Effector CD4-positive, alpha-beta T cell (primary cell): Measurements from ENCODE around the gene DAD1.
"Not testable (repeated sequence)": the region's sequence is repeated elsewhere in the genome, so short reads cannot be mapped to it uniquely, and the experiment has no call there.

Source experiments
- DNase-seq: peaks from one replicate; pipeline ENCODE4 v3.0.0-alpha.2; 2020

The DAD1 gene

GRCh38 chr14:22598099-22598895, 9.3 kb upstream of the DAD1 start, which contains the start of gene ABHD4:
TSS of gene ABHD4 (plus strand) at chr14:22598300. CDS start at chr14:22598307, 7 bp downstream.
- peak; percentile 45 for DNase-seq

GRCh38 chr14:22597771-22598098, 8.7 kb upstream of the DAD1 start:
- DNase-seq: no peak

- DNase-seq: no peak
Observed at GRCh38 chr14:22597265-22597664, 8.2 kb upstream of the DAD1 start.

GRCh38 chr14:22596354-22596879, 7.4 kb upstream of the DAD1 start:
- no peak for DNase-seq

DNA sequence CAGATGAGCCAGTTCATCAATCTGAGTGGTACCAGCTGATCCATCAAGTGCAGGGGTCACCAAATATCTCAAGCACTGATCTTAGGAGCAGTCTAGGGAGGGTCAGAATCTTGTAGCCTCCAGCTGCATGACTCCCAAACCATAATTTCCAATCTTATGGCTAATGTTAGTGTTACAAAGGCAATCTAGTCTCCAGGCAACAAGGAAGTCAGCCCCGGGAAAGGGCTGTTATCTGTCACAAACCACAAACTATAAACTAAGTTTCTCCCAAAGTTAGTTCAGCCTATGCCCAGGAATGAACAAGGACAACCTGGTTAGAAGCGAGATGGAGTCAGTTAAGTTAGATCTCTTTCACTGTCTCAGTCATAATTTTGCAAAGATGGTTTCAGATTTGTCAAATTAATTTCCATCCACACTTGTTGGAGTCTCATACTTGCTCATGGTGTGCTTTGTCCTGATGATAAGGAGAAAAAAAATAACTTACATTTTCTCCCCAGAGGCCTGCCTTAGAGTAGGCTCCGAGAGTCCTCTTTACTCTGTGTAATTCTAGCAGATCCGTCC, 5.2 kb upstream of the DAD1 start:
- DNase-seq: no peak

DNA sequence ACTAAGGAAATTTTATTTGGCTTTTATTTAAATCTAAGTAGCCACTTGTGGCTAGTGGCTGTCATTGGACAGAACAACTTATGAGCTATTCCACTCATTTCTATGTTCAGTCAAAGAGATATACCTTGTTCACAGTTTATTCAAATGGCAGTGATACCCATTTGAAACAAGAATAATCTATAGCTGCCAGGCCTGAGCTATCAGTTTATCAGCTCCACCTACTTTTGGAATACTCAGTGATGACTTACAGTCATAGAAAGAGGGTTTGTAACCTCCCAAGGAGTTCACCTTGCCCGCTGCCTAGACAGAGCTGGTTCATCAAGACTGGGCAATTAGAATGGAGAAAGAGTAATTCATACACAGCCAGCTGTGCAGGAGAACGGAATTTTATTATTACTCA, 4.6 kb upstream of the DAD1 start:
- no peak for DNase-seq

GRCh38 chr14:22593189-22593588, 4.2 kb upstream of the DAD1 start:
- no peak for DNase-seq

DNA sequence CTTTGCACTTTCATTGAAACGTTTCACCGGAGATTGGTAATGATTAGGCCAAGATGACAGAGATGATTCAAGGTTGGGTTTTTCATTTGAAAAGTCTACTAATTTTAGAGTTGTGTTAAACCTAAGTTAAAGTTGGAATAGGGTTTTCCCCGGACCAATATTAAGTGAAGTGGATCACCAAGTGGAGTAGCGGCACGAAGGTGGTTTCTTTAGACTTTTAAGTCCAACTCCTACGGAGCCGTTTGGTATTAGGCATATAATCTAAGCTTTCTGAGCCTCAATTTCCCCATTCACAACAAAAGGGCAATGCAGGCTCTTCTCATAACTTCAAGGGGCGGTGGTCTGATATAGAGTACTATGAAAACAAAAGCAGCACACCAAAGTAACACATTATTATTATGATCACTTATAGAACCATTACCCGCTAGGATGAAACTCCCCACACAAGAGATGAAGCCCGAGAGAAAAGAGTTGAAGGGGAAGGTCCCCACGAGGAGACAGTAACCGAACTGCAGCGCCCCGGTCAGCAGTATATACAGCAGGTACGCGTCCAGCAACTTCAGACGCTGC, 413 bp downstream of the DAD1 start:
- DNase-seq: no peak

DNA sequence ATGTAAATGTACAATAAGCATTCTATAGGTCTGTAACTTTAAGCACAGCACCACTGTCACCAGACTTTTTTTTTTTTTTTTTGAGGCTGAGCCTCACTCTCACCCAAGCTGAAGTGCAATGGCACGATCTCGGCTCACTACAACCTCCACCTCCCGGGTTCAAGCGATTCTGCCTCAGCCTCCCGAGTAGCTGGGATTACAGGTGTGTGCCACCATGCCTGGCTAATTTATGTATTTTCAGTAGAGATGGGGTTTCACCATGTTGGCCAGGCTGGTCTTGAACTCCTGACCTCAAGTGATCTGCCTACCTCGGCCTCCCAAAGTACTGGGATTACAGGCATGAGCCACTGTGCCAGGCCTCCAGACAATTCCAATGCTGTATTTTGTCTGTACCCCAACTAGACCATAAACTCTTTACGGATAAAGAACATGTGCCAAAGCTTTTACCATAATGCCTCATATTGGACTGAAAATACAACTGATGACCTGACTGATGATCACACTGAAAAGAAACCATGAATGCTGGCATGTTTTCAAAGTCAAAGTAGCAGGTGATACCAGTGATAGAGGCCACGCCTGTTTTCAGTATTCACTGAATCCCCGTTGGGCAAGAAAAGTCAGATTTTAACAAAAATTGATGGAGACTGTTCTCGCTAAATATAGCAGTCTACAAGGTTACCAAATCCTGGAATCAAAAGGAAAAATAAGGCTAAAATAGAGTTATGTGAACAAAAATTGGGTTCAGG, 1.2 kb downstream of the DAD1 start:
- DNase-seq: not testable (repeated sequence)

- no peak for DNase-seq
Observed at GRCh38 chr14:22587247-22587646, 1.8 kb downstream of the DAD1 start.

DNA sequence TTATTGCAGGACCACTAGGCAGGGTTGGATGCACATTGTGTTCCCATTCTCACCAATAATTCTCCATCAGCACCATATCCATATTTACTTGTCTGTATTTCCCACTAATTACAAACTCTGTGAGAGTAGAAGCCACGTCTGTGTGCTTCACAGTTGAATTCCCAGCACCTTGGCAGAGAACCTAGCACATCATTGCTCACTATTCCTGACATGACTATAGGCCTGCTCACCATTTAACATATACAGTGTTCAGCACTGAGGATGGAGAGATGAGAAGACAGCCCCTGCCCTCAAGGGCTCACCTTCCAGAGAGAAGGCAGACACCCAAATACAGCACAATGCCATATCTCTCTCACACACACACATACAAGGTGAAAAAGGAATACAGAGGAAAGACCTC, 5.0 kb downstream of the DAD1 start:
- DNase-seq: no peak

DNA sequence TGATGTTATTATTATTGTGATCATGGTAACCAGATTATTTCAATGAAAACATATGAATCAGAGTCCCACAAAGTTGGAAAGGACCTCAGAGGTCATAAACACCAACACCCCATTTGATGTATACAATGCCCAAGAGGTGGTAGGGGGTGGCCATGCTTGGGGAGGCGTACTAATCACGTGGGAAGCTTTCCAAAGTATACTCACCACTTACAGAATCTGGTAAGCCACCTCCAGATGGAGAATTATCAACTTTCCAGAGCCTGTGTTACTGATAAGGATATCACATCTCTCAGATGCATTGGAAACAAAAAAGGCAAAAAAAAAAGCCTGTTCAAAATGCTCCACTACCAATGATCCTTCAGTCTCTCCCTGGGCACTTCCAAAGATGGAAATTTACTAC, 8.4 kb downstream of the DAD1 start:
- DNase-seq: no peak

- no peak for DNase-seq
Observed at GRCh38 chr14:22579881-22580280, 9.1 kb downstream of the DAD1 start.

GRCh38 chr14:22579236-22579635, 9.8 kb downstream of the DAD1 start:
- DNase-seq: no peak

GRCh38 chr14:22577334-22577908, 11.6 kb downstream of the DAD1 start:
- DNase-seq: no peak

GRCh38 chr14:22573804-22574203, 15.2 kb downstream of the DAD1 start:
- no peak for DNase-seq

- DNase-seq: no peak
Observed at GRCh38 chr14:22572562-22573058, 16.4 kb downstream of the DAD1 start.

DNA sequence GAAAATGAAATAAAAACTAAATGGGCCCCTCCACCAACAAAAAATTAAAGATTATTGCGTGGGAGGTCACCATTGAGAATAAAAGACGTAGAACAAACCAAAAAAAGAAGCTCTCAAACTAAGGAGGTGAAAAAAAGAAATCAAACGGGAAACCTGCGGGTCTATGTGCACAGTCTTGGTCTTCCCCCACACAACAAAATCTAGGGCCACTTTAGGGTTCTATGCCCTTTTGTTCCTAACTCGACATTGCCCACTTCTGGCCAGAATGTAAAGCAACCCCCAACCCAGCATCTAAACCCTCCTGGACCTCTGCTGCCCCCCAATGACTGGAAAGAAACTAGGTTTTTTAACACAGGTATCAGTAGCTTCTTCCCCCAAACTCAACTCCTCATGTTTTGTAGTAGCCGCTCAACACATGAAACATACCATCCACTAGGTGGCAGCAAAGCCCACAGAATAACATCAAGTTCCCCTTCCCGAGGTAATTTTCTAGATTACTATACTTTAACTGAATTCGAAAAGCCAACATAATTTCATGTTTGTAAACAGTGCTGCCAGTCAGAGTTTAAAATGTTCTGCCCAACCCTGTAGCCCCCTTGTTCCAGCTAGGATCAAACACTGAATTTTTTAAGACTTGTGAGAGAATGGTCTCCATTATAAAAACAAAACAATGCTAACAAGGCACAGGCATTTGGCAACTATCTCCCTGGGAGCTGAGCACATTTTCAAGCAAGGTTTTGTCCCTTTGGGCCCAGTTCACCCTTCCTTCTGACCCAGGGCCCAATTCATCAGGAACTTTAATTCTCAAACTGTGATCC, 18.7 kb downstream of the DAD1 start:
- peak; percentile 82 for DNase-seq

DNA sequence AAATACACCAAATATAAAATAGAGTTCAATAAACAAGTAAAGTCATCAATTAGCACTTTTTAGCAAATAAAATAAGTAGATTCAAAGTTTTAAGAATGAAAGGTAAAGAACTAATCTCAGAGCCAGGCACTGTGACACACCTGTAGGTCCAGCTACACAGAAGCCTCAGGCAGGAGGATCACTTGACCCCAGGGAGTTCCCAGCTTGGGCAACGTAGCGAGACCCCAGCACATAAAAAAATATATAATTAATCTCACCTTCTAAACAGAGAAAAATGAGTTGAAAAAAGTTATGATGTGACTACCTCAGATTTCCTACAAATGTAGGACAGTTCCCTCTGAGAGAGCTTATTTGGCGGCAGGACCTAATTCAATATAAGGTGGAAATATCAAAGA, 19.3 kb downstream of the DAD1 start:
- no peak for DNase-seq

GRCh38 chr14:22569106-22569736, 19.8 kb downstream of the DAD1 start:
- no peak for DNase-seq

DNA sequence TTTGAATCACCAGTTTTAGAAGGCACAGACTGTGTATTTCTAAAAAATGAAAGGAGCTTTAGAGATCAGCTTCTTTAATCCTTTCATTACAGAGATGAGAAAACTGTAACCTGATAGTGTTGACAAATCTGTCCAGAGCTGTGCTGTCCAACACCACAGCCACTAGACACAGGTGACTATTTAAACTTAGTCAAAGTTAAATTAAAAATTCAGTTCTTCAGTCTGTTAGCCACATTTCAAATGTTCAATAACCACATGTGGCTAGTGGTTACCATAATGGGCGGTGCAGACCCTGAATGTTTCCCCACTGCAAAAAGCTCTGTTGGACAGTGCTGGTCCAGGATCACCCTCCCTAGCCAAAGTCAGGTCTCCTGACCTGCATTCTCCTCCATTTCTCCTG, 21.6 kb downstream of the DAD1 start:
- no peak for DNase-seq
